K562 (cell line): Measurements from ENCODE around the gene ACP4. TPM values are rescaled to one million over a fixed set of nuclear protein-coding genes. Genes with fewer than 3 reads are reported as not detected.
A peak's percentile ranks its signal among the peaks of the same experiment; 100 is the strongest.

Source experiments
- ELF1 ChIP-seq: fragments of 200-800 bp; sonication (Bioruptor generic); IDR thresholded peaks from 2 replicates; pipeline ENCODE4 v1.6.1; 2016; ENCODE audit warnings: missing genetic modification characterization, missing compliant biosample characterization
- HDAC6 ChIP-seq: IDR thresholded peaks from 2 replicates; pipeline ENCODE4 v1.6.1; 2012; ENCODE audit warnings: low read depth, mild to moderate bottlenecking, control low read depth, inconsistent platforms, low read length, moderate library complexity
- RBM22 ChIP-seq: fragments of 200-400 bp; formaldehyde crosslinking; IDR thresholded peaks from 2 replicates; pipeline ENCODE4 v1.6.1; 2018; ENCODE audit warnings: low read length, low read depth; ENCODE audit not compliant: poor library complexity, severe bottlenecking
- RFX7 ChIP-seq: fragments of 250-450 bp; sonication (Bioruptor Pico); IDR thresholded peaks from 2 replicates; pipeline ENCODE4 v1.5.1; 2021; ENCODE audit warnings: mild to moderate bottlenecking
- SIN3A ChIP-seq, 2 experiments: fragments of 150-350 bp in 1 of 2; IDR thresholded peaks; 2 replicates each; pipeline ENCODE4 v1.6.1; 2011 to 2016; ENCODE audit warnings: borderline replicate concordance in 2 of 2, low read depth in 2 of 2, low read length in 2 of 2, mild to moderate bottlenecking in 2 of 2, moderate library complexity in 2 of 2; ENCODE audit not compliant: control insufficient read depth in 1 of 2
- SMAD1 ChIP-seq: fragments of 150-350 bp; IDR thresholded peaks from 2 replicates; pipeline ENCODE4 v1.6.1; 2014; ENCODE audit warnings: low read length, low read depth; ENCODE audit not compliant: partially characterized antibody
- SMARCC2 ChIP-seq: fragments of 450-650 bp; IDR thresholded peaks from 2 replicates; pipeline ENCODE4 v1.6.1; 2017; ENCODE audit warnings: antibody characterized with exemption, moderate library complexity, mild to moderate bottlenecking, low read depth
- U2AF2 ChIP-seq: fragments of 200-400 bp; formaldehyde crosslinking; optimal IDR thresholded peaks from 2 replicates; pipeline ENCODE3; 2017; ENCODE audit warnings: low read depth, mild to moderate bottlenecking, low read length
- polyA plus RNA-seq, 8 experiments: library from polyadenylated mRNA; depleted of rRNA in 4 of 8; stranded (reverse) in 5 of 8; unstranded in 3 of 8; fragments of >200 nt; fragmentation: Nextera tagmentation in 2 of 8; fragmentation: Illumina TruSeq in 1 of 8; extraction: Ambion mirVana in 2 of 8; extraction: Trizol in 1 of 8; gene quantifications; 2 replicates each; pipeline versions ENCODE4 v1.2.1 to v1.2.3, GENCODE V29; 2011 to 2014; ENCODE audit warnings: inconsistent platforms in 1 of 8, missing spikeins in 1 of 8
- total RNA-seq, 7 experiments: library from RNA; depleted of rRNA in 6 of 7; stranded (reverse); fragments of >200 nt in 6 of 7; fragmentation: Illumina TruSeq in 2 of 7; extraction: Trizol in 2 of 7; gene quantifications; 2 replicates each; pipeline versions ENCODE4 v1.2.1 to v1.2.3, GENCODE V29; 2011 to 2021; ENCODE audit warnings: low replicate concordance in 1 of 7
- TF ChIP-seq, protein P1 (sequence below): fragments of 250-450 bp; sonication (Bioruptor Pico); IDR thresholded peaks from 2 replicates; pipeline ENCODE4 v1.5.0; 2021; ENCODE audit warnings: mild to moderate bottlenecking, moderate library complexity
- TF ChIP-seq, protein P2 (sequence below): fragments of 250-450 bp; sonication (Bioruptor Pico); IDR thresholded peaks from 2 replicates; pipeline ENCODE4 v1.4.0; 2020; ENCODE audit warnings: mild to moderate bottlenecking, moderate library complexity, borderline replicate concordance
- TF ChIP-seq, protein P3 (sequence below): sonication (generic); formaldehyde crosslinking; IDR thresholded peaks from 2 replicates; pipeline ENCODE4 v1.8.0; 2022; ENCODE audit warnings: mild to moderate bottlenecking, missing genetic modification reagents
- TF ChIP-seq, protein P4 (sequence below), 3 experiments: IDR thresholded peaks in 2 of 3; conservative IDR thresholded peaks in 1 of 3; 2 replicates each; pipeline ENCODE4 v1.5.1; 2011 to 2012; ENCODE audit warnings: low read length in 3 of 3, mild to moderate bottlenecking in 3 of 3, control low read depth in 2 of 3, improper control_type of control experiment in 1 of 3, inconsistent platforms in 1 of 3, low read depth in 1 of 3, mixed read lengths in 1 of 3, moderate library complexity in 1 of 3; ENCODE audit not compliant: insufficient read depth in 2 of 3

Gene ACP4
- total and polyA plus RNA-seq, 9 of the 15 experiments (the other 6 are each of a cell fraction or from before 2014, with no cell fraction given): not detected

DNA sequence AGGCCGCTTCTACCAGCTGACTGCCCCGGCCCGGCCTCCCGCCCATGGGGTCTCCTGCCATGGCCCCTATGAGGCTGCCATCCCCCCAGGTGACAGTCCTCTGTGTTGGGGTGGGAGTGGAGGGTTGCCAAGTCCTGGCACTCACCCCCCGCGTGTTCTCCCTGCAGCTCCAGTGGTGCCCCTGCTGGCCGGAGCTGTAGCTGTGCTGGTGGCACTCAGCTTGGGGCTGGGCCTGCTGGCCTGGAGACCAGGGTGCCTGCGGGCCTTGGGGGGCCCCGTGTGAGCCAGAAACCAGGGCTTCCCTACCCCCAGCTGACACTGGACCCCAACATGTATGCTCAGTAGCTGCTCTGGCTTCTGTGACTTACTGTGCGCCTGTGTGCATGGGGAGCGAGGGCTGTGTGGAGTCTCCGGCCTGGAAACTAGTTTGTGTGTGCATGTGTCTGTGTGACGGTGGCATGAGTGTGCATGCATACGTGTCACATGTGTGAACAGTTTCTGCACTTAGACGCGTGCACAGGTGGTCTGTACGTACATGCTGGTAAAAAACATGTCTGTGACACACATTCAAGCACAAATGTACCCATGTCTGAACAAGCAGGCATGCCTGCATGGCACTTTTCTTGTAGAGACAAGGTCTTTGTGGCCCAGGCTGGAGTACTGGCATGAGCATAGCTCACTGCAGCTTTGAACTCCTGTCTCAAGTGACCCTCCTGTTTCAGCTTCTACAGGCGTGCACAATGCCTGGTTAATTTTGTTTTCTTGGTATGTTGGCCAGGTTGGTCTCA lies 4.9 kb downstream of the ACP4 start (continued):
- TF ChIP-seq, protein P1, sequence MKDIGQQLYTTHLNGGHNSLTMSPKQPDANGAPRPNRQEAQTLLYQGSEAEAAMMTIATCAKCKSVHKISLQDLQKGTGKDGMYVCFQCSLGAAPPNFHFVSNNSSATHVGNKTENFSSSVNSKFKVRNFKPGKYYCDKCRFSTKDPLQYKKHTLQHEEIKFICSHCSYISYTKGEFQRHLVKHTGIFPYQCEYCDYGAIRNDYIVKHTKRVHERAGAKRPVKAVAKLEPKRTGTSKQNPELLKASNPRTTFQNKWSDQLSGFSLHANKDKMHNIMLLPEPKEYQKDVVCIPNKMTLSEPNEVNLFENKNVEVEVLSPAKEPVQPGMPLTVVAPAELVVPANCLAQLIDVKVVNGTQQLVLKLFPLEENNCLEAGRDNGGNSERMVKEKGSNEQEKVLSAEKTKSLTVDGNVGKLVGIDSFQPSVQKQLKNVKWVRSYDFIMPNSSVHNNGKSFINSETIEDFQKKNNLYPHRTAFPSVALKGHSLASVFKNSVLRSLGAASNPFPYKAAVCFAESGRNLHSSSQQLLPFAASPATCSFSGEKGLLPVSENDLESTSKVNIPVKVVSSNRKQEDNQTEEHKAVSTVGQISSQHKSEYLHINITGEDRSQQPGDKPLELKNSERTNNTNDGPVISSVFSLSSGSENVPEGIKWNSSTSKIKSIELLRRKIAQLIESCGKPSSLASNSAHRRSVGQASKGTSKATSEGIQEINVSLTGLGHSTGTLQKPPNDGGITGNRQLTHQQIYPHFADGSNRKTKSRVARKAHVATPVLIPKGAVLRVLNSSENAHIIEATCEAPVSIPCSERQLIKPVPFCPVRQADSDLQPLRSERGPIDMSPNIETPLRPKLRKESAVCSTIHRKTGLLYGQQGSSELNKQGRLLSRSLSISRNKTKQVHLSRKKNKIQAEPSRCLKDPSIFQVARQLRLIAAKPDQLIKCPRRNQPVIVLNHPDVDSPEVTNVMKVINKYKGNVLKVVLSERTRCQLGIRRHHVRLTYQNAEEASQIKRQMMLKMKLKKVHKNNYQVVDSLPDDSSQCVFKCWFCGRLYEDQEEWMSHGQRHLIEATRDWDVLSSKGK: 0 out of 2 replicates have a peak, but pooled peaks have one; percentile 53
- TF ChIP-seq, protein P2, sequence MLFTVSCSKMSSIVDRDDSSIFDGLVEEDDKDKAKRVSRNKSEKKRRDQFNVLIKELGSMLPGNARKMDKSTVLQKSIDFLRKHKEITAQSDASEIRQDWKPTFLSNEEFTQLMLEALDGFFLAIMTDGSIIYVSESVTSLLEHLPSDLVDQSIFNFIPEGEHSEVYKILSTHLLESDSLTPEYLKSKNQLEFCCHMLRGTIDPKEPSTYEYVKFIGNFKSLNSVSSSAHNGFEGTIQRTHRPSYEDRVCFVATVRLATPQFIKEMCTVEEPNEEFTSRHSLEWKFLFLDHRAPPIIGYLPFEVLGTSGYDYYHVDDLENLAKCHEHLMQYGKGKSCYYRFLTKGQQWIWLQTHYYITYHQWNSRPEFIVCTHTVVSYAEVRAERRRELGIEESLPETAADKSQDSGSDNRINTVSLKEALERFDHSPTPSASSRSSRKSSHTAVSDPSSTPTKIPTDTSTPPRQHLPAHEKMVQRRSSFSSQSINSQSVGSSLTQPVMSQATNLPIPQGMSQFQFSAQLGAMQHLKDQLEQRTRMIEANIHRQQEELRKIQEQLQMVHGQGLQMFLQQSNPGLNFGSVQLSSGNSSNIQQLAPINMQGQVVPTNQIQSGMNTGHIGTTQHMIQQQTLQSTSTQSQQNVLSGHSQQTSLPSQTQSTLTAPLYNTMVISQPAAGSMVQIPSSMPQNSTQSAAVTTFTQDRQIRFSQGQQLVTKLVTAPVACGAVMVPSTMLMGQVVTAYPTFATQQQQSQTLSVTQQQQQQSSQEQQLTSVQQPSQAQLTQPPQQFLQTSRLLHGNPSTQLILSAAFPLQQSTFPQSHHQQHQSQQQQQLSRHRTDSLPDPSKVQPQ (CRISPR knock-in tag): no peak
- TF ChIP-seq SIN3A (IDR thresholded peaks at IDR 0.05; ENCODE audit: borderline replicate concordance in 2 of 2, control insufficient read depth in 1 of 2, low read depth in 2 of 2, low read length in 2 of 2) (0 out of 4 replicates have a peak, but pooled peaks of 1 of the 2 experiments have one; percentile 7), RBM22 (peak; percentile 96), ELF1 (tag) (no peak), SMAD1 (no peak), SMARCC2 (no peak), U2AF2 (no peak), RFX7 (CRISPR knock-in tag) (0 out of 2 replicates have a peak, but pooled peaks have one; percentile 55), HDAC6 (peak; percentile 53; the same call in 1 of the 2 replicates)
- TF ChIP-seq, protein P3, sequence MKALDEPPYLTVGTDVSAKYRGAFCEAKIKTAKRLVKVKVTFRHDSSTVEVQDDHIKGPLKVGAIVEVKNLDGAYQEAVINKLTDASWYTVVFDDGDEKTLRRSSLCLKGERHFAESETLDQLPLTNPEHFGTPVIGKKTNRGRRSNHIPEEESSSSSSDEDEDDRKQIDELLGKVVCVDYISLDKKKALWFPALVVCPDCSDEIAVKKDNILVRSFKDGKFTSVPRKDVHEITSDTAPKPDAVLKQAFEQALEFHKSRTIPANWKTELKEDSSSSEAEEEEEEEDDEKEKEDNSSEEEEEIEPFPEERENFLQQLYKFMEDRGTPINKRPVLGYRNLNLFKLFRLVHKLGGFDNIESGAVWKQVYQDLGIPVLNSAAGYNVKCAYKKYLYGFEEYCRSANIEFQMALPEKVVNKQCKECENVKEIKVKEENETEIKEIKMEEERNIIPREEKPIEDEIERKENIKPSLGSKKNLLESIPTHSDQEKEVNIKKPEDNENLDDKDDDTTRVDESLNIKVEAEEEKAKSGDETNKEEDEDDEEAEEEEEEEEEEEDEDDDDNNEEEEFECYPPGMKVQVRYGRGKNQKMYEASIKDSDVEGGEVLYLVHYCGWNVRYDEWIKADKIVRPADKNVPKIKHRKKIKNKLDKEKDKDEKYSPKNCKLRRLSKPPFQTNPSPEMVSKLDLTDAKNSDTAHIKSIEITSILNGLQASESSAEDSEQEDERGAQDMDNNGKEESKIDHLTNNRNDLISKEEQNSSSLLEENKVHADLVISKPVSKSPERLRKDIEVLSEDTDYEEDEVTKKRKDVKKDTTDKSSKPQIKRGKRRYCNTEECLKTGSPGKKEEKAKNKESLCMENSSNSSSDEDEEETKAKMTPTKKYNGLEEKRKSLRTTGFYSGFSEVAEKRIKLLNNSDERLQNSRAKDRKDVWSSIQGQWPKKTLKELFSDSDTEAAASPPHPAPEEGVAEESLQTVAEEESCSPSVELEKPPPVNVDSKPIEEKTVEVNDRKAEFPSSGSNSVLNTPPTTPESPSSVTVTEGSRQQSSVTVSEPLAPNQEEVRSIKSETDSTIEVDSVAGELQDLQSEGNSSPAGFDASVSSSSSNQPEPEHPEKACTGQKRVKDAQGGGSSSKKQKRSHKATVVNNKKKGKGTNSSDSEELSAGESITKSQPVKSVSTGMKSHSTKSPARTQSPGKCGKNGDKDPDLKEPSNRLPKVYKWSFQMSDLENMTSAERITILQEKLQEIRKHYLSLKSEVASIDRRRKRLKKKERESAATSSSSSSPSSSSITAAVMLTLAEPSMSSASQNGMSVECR (CRISPR knock-in tag): 0 out of 2 replicates have a peak, but pooled peaks have one; percentile 56
- TF ChIP-seq, protein P4, sequence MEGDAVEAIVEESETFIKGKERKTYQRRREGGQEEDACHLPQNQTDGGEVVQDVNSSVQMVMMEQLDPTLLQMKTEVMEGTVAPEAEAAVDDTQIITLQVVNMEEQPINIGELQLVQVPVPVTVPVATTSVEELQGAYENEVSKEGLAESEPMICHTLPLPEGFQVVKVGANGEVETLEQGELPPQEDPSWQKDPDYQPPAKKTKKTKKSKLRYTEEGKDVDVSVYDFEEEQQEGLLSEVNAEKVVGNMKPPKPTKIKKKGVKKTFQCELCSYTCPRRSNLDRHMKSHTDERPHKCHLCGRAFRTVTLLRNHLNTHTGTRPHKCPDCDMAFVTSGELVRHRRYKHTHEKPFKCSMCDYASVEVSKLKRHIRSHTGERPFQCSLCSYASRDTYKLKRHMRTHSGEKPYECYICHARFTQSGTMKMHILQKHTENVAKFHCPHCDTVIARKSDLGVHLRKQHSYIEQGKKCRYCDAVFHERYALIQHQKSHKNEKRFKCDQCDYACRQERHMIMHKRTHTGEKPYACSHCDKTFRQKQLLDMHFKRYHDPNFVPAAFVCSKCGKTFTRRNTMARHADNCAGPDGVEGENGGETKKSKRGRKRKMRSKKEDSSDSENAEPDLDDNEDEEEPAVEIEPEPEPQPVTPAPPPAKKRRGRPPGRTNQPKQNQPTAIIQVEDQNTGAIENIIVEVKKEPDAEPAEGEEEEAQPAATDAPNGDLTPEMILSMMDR (IDR thresholded peaks at IDR 0.05 in 2 of 3, conservative IDR thresholded peaks at IDR 0.05 in 1 of 3; ENCODE audit: insufficient read depth in 2 of 3, low read depth in 1 of 3, low read length in 3 of 3): peak; percentile 8 to 41 (median 30); a peak in 3 of 6 replicates
